Neural progenitor cell (in vitro differentiated cells): Measurements from ENCODE around the gene MSH3. TPM values are rescaled to one million over a fixed set of nuclear protein-coding genes. Genes with fewer than 3 reads are reported as not detected.
"Not testable (repeated sequence)": the region's sequence is repeated elsewhere in the genome, so short reads cannot be mapped to it uniquely, and the experiment has no call there.

ENCODE experiments used
- DNase-seq: peaks from one replicate; pipeline ENCODE4 v3.0.0-alpha.2; 2016; ENCODE audit warnings: low spot score
- H2AFZ ChIP-seq: fragments of 200-600 bp; sonication (generic); replicated peaks from 2 replicates; pipeline ENCODE4 v1.6.1; 2016; ENCODE audit warnings: antibody characterized with exemption
- H3F3A ChIP-seq: fragments of 200-600 bp; sonication (generic); 2 replicates; pipeline ENCODE4 v1.6.1; 2016; ENCODE audit warnings: antibody characterized with exemption, low read depth
- H3K27ac ChIP-seq: fragments of 200-600 bp; sonication (generic); 2 replicates; pipeline ENCODE4 v1.5.1; 2016; ENCODE audit warnings: mild to moderate bottlenecking
- H3K27me3 ChIP-seq: fragments of 200-600 bp; sonication (generic); 2 replicates; pipeline ENCODE4 v1.6.1; 2016; ENCODE audit warnings: mild to moderate bottlenecking, moderate library complexity
- H3K36me3 ChIP-seq: fragments of 200-600 bp; sonication (generic); 2 replicates; pipeline ENCODE4 v1.5.1; 2016
- H3K4me1 ChIP-seq: fragments of 200-600 bp; sonication (generic); 2 replicates; pipeline ENCODE4 v1.6.1; 2016; ENCODE audit warnings: mixed run types
- H3K4me2 ChIP-seq: fragments of 200-600 bp; sonication (generic); 2 replicates; pipeline ENCODE4 v1.6.1; 2016
- H3K4me3 ChIP-seq: fragments of 200-600 bp; sonication (generic); 2 replicates; pipeline ENCODE4 v1.5.1; 2016
- H3K79me2 ChIP-seq: fragments of 200-600 bp; sonication (generic); 2 replicates; pipeline ENCODE4 v1.6.1; 2016; ENCODE audit warnings: low read depth
- H3K9ac ChIP-seq: fragments of 200-600 bp; sonication (generic); 2 replicates; pipeline ENCODE4 v1.6.1; 2016
- H3K9me3 ChIP-seq: fragments of 200-600 bp; sonication (generic); 2 replicates; pipeline ENCODE4 v1.5.1; 2016; ENCODE audit warnings: low read depth
- H4K20me1 ChIP-seq: fragments of 200-600 bp; sonication (generic); 2 replicates; pipeline ENCODE4 v1.6.1; 2016; ENCODE audit warnings: low read depth
- H3K27ac Mint-ChIP-seq: 3 replicates; pipeline ENCODE4 v1.8.0; 2021; ENCODE audit warnings: mixed read lengths
- H3K27me3 Mint-ChIP-seq: 2 replicates; pipeline ENCODE4 v1.8.0; 2022; ENCODE audit warnings: low read depth, mild to moderate bottlenecking, inconsistent platforms, moderate library complexity, mixed read lengths; ENCODE audit not compliant: insufficient read depth
- H3K36me3 Mint-ChIP-seq: 3 replicates; pipeline ENCODE4 v1.8.0; 2021; ENCODE audit warnings: mixed read lengths
- H3K4me1 Mint-ChIP-seq: 3 replicates; pipeline ENCODE4 v1.8.0; 2021; ENCODE audit warnings: mixed read lengths
- H3K4me3 Mint-ChIP-seq: 3 replicates; pipeline ENCODE4 v1.8.0; 2021; ENCODE audit warnings: mild to moderate bottlenecking, moderate library complexity, mixed read lengths
- H3K9me3 Mint-ChIP-seq: 3 replicates; pipeline ENCODE4 v1.8.0; 2020; ENCODE audit warnings: mixed read lengths
- CTCF ChIP-seq: fragments of 200-600 bp; sonication (generic); IDR thresholded peaks from 2 replicates; pipeline ENCODE4 v1.5.1; 2017; ENCODE audit warnings: antibody characterized with exemption, mild to moderate bottlenecking
- EZH2 ChIP-seq: fragments of 200-600 bp; sonication (generic); IDR thresholded peaks from 2 replicates; pipeline ENCODE4 v1.6.1; 2017; ENCODE audit warnings: antibody characterized with exemption, mild to moderate bottlenecking, moderate library complexity
- total RNA-seq: library from RNA; depleted of rRNA; stranded (reverse); fragments of >200 nt; gene quantifications from 2 replicates; pipeline ENCODE4 v1.2.3, GENCODE V29; 2015; ENCODE audit warnings: low replicate concordance

The MSH3 gene
- total RNA-seq, 1 donor from 2014 or later: 26.1 TPM

DNA sequence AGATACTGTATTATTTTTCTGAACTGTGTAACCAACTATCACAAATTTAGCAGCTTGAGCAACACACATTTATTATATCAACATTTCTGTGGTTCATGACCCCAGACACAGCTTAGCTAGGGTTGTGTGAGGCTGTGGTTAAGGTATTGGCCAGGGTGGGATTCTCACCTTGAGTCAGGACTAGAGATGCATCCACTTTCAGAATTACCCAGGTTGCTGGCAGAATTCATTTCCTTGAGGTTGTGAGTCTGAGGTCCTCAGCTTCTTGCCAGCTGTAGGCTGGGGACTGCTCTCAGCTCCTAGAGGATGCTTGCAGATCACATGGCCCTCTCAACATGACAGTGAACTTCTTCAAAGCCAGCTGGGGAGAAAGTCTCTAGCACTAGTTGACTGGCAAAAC, 183.2 kb downstream of the MSH3 start:
- TF ChIP-seq CTCF: no peak
- TF ChIP-seq EZH2: no peak
- Mint-ChIP-seq H3K9me3 (no peaks in the 10 kb centered on the region), H3K27me3 (no peaks in the 10 kb centered on the region), H3K27ac (no peak overlapping the region), H3K4me3 (no peak overlapping the region), H3K4me1 (no peaks in the 10 kb centered on the region), H3K36me3 (no peaks in the 10 kb centered on the region)
- H3K9me3 ChIP-seq: no peaks in the 10 kb centered on the region
- H3K9ac ChIP-seq: no peak overlapping the region
- no peak overlapping the region for H2AFZ ChIP-seq
- no peaks in the 10 kb centered on the region for H4K20me1 ChIP-seq
- no peak for DNase-seq
- H3K27ac ChIP-seq: no peak overlapping the region
- no peaks in the 10 kb centered on the region for H3K27me3 ChIP-seq
- no peak overlapping the region for H3K4me2 ChIP-seq
- no peaks in the 10 kb centered on the region for H3K79me2 ChIP-seq
- H3K36me3 ChIP-seq: no peaks in the 10 kb centered on the region
- no peaks in the 10 kb centered on the region for H3K4me1 ChIP-seq
- no peaks in the 10 kb centered on the region for H3F3A ChIP-seq
- H3K4me3 ChIP-seq: no peak overlapping the region

- H3K36me3 Mint-ChIP-seq, H3K79me2 ChIP-seq, H3K4me1 ChIP-seq, H3F3A ChIP-seq, H3K4me3 Mint-ChIP-seq, H3K9me3 Mint-ChIP-seq, H3K27me3 ChIP-seq, H3K27ac Mint-ChIP-seq, H3K4me2 ChIP-seq, H4K20me1 ChIP-seq, H3K27me3 Mint-ChIP-seq, H3K4me3 ChIP-seq, H3K9me3 ChIP-seq, DNase-seq, H3K9ac ChIP-seq, H3K4me1 Mint-ChIP-seq, H3K27ac ChIP-seq, H2AFZ ChIP-seq, H3K36me3 ChIP-seq: not testable (repeated sequence)
Measured at GRCh38 chr5:80841026-80841797, 186.8 kb downstream of the MSH3 start.

DNA sequence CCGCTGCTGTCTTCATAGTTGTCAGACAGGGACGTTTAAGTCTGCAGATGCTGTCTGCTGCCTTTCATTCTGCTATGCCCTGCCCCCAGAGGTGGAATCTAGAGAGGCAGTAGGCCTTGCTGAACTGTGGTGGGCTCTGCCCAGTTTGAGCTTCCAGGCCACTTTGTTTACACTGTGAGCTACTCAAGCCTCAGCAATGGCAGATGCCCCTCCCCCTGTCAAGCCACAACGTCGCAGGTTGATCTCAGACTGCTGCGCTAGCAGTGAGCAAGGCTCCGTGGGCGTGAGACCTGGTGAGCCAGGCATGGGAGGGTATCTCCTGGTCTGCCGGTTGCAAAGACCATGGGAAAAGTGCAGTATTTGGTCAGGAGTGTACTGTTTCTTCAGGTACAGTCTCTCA, 192.0 kb downstream of the MSH3 start:
- H3K27me3 ChIP-seq, H3K4me1 Mint-ChIP-seq, H3K4me1 ChIP-seq, H3K27me3 Mint-ChIP-seq, H4K20me1 ChIP-seq, H3K79me2 ChIP-seq, H2AFZ ChIP-seq, H3K9ac ChIP-seq, H3K4me3 ChIP-seq, H3K27ac Mint-ChIP-seq, H3K4me2 ChIP-seq, H3F3A ChIP-seq, H3K4me3 Mint-ChIP-seq, H3K9me3 ChIP-seq, H3K36me3 ChIP-seq, H3K27ac ChIP-seq: not testable (repeated sequence)
- peak; percentile 5 for DNase-seq
- Mint-ChIP-seq H3K36me3 (peaks cover 22% of the 10 kb centered on the region), H3K9me3 (peaks cover 16% of the 10 kb centered on the region)
- peak; percentile 4 for TF ChIP-seq CTCF

DNA sequence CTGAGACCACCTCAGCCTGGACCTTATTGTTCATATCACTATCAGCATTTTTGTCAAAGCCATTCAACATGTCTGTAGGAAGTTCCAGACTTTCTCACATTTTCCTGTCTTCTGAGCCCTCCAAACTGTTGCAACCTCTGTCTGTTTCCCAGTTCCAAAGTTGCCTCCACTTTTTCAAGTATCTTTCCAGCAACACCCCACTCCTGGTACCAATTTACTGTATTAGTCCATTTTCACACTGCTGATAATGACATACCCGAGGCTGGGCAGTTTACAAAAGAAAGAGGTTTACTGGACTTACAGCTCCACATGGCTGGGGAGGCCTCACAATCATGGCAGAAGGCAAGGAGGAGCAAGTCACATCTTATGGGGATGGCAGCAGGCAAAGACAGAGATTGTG, 195.7 kb downstream of the MSH3 start:
- not testable (repeated sequence) for H3K27me3 ChIP-seq, H3F3A ChIP-seq, H3K27ac ChIP-seq, H3K9ac ChIP-seq, H3K4me3 ChIP-seq, H3K27ac Mint-ChIP-seq, H3K27me3 Mint-ChIP-seq, H4K20me1 ChIP-seq, H3K36me3 ChIP-seq, H3K4me1 Mint-ChIP-seq, H3K4me1 ChIP-seq, H3K9me3 ChIP-seq, H3K4me2 ChIP-seq, H3K79me2 ChIP-seq, DNase-seq, H2AFZ ChIP-seq, H3K4me3 Mint-ChIP-seq
- Mint-ChIP-seq H3K9me3 (peaks cover 16% of the 10 kb centered on the region), H3K36me3 (peaks cover 26% of the 10 kb centered on the region)
